ENCODE data around the gene C9orf153. TPM values are rescaled to one million over a fixed set of nuclear protein-coding genes. Genes with fewer than 3 reads are reported as not detected.

Gene C9orf153
- total RNA-seq, 1 donor: 0.45 TPM

- DNase-seq (ENCODE audit: low read depth): no peak
- no peak for TF ChIP-seq CTCF (IDR thresholded peaks at IDR 0.05; ENCODE audit: insufficient read depth, low read length)
- no peak overlapping the region for H3K4me3 ChIP-seq (ENCODE audit: low read depth, low read length)
Observed at GRCh38 chr9:86288499-86289198, 29.2 kb upstream of the C9orf153 start.

- peak; percentile 38 for TF ChIP-seq CTCF (IDR thresholded peaks at IDR 0.05; ENCODE audit: insufficient read depth, low read length)
- H3K4me3 ChIP-seq (ENCODE audit: low read depth, low read length): no peak overlapping the region
- DNase-seq (ENCODE audit: low read depth): peak; percentile 49
Observed at GRCh38 chr9:86287013-86287412, 27.6 kb upstream of the C9orf153 start.

GRCh38 chr9:86286278-86286677 is 26.8 kb upstream of the C9orf153 start:
- H3K4me3 ChIP-seq (ENCODE audit: low read depth, low read length): no peak overlapping the region
- TF ChIP-seq CTCF (IDR thresholded peaks at IDR 0.05; ENCODE audit: insufficient read depth, low read length): no peak
- DNase-seq (ENCODE audit: low read depth): no peak

GRCh38 chr9:86285261-86285660 is 25.8 kb upstream of the C9orf153 start:
- no peak overlapping the region for H3K4me3 ChIP-seq (ENCODE audit: low read depth, low read length)
- TF ChIP-seq CTCF (IDR thresholded peaks at IDR 0.05; ENCODE audit: insufficient read depth, low read length): no peak
- DNase-seq (ENCODE audit: low read depth): no peak

- peak; percentile 90 for DNase-seq (ENCODE audit: low read depth)
- no peak for TF ChIP-seq CTCF (IDR thresholded peaks at IDR 0.05; ENCODE audit: insufficient read depth, low read length)
- H3K4me3 ChIP-seq (ENCODE audit: low read depth, low read length): peak overlapping the region; percentile 97
Observed at GRCh38 chr9:86282979-86283535, 23.6 kb upstream of the C9orf153 start.

- H3K4me3 ChIP-seq (ENCODE audit: low read depth, low read length): peak within 1 kb of the TSS; percentile 97
- DNase-seq (ENCODE audit: low read depth): peak; percentile 87
- no peak for TF ChIP-seq CTCF (IDR thresholded peaks at IDR 0.05; ENCODE audit: insufficient read depth, low read length)
Observed at GRCh38 chr9:86282077-86282978, 22.9 kb upstream of the C9orf153 start, which contains the start of gene ISCA1. Gene ISCA1 (minus strand): TSS chr9:86282538. CDS start chr9:86282458, 80 bp downstream.
